T-helper 2 cell treated with Interferon-gamma antibody and Interleukin-4, amounts not matched to agents 5 μg/mL and 100 μg/mL, for 36 hours (primary cell): ENCODE data around the gene DHCR7.

Experiments used
- DNase-seq: peaks from one replicate; pipeline ENCODE4 v3.0.0; 2021; ENCODE audit warnings: low spot score
- H3K27ac Mint-ChIP-seq: one replicate; pipeline ENCODE4 v1.8.0; 2021; ENCODE audit warnings: mild to moderate bottlenecking, mixed read lengths
- H3K27me3 Mint-ChIP-seq: one replicate; pipeline ENCODE4 v1.8.0; 2021; ENCODE audit warnings: low read depth, mixed read lengths
- H3K36me3 Mint-ChIP-seq: one replicate; pipeline ENCODE4 v1.8.0; 2021; ENCODE audit warnings: low read depth, mixed read lengths
- H3K4me1 Mint-ChIP-seq: one replicate; pipeline ENCODE4 v1.8.0; 2021; ENCODE audit warnings: low read depth, mixed read lengths
- H3K4me3 Mint-ChIP-seq: one replicate; pipeline ENCODE4 v1.8.0; 2022; ENCODE audit warnings: mild to moderate bottlenecking, moderate library complexity, mixed read lengths
- H3K9me3 Mint-ChIP-seq: one replicate; pipeline ENCODE4 v1.8.0; 2021; ENCODE audit warnings: mixed read lengths

The DHCR7 gene

GRCh38 chr11:71484248-71485062 is 36.3 kb upstream of the DHCR7 start:
- H3K4me3 Mint-ChIP-seq = no peak overlapping the region
- no peak overlapping the region for H3K27ac Mint-ChIP-seq
- no peaks in the 10 kb centered on the region for H3K27me3 Mint-ChIP-seq
- H3K9me3 Mint-ChIP-seq = no peaks in the 10 kb centered on the region
- H3K36me3 Mint-ChIP-seq = peaks cover 63% of the 10 kb centered on the region
- peaks cover 12% of the 10 kb centered on the region for H3K4me1 Mint-ChIP-seq
- no peak for DNase-seq

DNA sequence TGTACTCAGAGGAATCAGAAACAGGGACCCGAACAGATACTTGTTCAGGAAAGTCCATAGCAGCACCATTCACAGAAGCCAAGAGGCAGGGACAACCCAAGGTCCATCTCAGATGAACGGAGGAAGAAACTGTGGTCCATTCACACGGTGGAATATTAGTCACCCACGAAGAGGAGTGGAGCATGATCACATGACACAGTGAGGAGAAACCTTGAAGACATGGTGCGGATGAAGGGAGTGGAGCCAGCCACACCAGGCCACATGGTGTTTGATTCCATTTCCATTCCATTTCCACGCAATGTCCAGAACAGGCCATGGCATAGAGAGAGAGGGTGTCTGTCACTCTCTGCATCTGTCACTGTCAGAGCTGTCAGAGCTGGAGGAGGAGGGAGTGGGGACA is 35.5 kb upstream of the DHCR7 start:
- H3K36me3 Mint-ChIP-seq = peaks cover 60% of the 10 kb centered on the region
- DNase-seq = no peak
- H3K27ac Mint-ChIP-seq = no peak overlapping the region
- no peaks in the 10 kb centered on the region for H3K9me3 Mint-ChIP-seq
- peaks cover 6% of the 10 kb centered on the region for H3K4me1 Mint-ChIP-seq
- no peaks in the 10 kb centered on the region for H3K27me3 Mint-ChIP-seq
- no peak overlapping the region for H3K4me3 Mint-ChIP-seq

DNA sequence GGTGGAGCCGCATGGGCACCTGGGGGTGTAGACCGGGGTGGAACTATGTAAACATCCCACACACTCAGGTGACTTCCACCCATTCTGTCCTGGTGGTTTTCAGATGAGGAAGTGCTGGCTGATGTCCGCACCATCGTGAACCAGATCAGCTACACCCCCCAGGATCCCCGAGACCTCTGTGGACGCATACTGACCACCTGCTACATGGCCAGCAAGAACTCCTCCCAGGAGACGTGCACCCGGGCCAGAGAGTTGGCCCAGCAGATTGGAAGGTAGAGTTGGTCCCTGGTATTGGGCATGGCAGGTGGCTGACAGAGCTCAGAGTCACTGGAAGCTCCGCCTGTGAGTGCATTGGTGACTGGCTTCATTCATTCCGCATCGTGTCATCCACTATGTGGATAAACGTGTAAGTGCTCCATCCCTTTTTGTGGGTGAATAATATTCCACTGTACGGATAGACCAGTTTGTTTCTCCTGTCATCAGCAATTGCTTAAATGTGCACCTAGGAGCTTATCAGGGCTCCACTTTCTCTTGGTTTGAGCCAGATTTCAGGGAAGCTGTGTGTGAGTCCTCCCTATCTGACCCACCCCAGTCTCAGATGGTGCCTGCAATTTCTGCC is 34.7 kb upstream of the DHCR7 start:
- Mint-ChIP-seq H3K27me3 (no peaks in the 10 kb centered on the region), H3K4me3 (no peak overlapping the region), H3K9me3 (no peaks in the 10 kb centered on the region), H3K36me3 (peaks cover 57% of the 10 kb centered on the region), H3K27ac (no peak overlapping the region), H3K4me1 (peaks cover under 1% of the 10 kb centered on the region)
- DNase-seq = no peak

DNA sequence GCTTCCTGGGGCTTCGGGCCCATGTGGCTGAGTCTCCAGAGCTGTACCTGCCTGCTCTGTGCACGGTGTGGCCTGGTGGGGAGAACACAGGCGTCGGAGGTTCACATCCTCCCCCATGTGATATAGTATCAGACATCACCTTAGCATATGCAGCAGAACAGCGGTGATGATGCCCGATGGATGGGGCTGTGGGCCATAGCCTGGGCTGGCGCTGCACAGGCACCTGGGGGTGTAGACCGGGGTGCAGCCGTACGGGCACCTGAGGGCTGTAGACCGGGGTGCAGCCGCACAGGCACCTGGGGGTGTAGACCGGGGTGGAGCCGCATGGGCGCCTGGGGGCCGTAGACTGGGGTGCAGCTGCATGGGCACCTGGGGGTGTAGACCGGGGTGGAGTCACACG is 34.0 kb upstream of the DHCR7 start:
- Mint-ChIP-seq H3K9me3 (no peaks in the 10 kb centered on the region), H3K36me3 (peaks cover 59% of the 10 kb centered on the region), H3K4me3 (no peak overlapping the region), H3K27me3 (no peaks in the 10 kb centered on the region), H3K4me1 (no peaks in the 10 kb centered on the region), H3K27ac (no peak overlapping the region)
- no peak for DNase-seq

DNA sequence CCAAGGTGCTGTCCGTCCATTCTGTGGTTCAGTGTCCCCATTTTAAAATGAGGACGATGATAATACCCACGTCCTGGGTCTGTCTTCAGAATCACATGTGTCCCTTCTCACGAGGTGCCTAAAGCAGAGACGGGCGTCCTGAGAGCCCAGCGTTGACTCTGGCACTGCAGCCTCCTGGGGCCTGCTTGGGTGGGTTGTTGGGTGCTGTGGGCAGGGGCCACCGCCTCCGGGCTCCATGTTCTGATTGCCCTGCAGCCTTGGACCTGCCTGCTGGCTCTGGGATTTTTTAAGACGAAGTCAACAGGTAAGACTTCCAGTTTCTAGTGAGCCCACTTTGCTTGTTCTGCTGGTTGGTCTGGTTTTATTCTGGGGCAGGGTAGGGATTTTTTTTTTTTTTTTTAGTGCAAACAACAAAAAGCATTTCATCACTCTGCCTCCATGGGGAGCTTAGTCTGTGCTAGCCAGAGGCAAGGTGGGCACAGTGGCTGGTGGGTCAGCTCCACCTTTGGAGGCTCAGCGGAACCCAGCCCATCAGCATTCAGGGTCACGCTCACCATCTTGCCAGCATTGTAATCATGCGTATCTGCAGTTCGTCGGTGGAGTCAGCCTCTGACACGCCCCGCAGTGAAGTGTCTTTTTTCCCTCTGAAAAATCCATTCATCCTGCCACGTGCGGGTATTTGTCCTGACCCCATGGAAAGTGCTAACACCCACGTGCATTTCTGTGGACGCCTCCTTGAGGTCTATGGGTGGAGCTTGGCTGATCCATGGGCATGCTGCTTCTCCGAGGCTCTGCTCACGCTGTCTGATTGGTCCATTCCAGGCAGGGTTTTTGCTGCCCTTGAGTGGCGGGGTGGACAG is 33.1 kb upstream of the DHCR7 start:
- no peak overlapping the region for H3K4me3 Mint-ChIP-seq
- peaks cover 57% of the 10 kb centered on the region for H3K36me3 Mint-ChIP-seq
- no peak for DNase-seq
- no peaks in the 10 kb centered on the region for H3K9me3 Mint-ChIP-seq
- no peak overlapping the region for H3K27ac Mint-ChIP-seq
- no peaks in the 10 kb centered on the region for H3K27me3 Mint-ChIP-seq
- no peaks in the 10 kb centered on the region for H3K4me1 Mint-ChIP-seq

DNA sequence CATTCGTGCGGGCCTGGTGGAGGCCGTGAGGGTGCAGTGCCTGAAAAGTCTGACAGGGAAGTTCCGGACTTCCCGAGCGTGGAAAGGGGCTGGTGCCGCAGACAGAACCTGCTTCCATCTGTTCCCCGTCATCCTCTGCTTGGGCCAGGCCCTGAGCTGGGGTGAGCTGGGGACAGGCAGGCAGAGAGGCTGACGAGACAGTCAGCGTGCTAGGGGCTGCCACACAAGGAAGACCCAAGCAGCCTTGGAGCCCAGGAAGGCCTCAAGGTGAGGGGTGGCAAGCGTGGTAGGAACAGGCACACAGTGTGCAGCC is 30.3 kb upstream of the DHCR7 start:
- Mint-ChIP-seq H3K27ac (no peak overlapping the region), H3K36me3 (peaks cover 38% of the 10 kb centered on the region), H3K4me1 (no peaks in the 10 kb centered on the region), H3K27me3 (no peaks in the 10 kb centered on the region), H3K9me3 (no peaks in the 10 kb centered on the region), H3K4me3 (no peak overlapping the region)
- no peak for DNase-seq

DNA sequence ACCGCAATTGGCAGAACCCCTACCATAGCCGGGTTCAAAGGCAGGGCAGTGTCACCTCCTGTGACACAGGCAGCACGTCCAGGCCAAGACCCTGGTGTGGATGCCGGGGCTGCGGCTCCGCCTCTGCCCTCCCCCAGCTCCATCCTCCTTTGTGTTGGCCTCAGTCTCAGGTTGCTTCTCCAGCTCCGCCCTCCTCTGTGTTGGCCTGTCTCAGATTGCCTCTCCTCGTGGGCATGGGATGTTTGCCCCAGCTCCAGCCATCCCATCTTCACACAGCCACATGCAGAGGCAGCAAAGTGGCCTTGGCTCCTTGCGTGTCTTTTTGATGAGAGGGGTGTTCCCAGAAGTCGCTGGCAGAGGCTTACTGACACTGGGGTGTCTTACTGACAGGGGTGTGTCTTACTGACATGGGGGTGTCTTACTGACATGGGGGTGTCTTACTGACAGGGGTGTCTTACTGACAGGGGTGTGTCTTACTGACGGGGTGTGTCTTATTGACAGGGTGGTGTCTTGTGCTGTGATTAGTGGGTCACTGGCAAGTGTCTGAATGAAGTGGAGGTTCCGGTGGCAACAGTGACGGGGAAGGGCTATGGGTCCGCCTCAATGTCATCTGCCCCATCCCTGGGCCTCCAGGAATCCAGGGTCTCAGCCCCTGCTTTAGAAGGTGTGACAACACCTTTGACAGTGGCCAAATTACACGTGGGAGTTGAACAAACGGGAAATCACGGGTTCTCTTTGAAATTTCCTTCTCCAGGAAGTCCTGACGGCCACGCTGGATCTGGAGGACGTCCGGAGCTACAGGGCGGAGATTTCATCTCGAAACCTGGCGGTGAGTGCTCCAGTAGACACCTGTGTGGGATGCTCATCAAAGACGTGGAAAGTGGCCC is 29.7 kb upstream of the DHCR7 start:
- Mint-ChIP-seq H3K27ac (no peak overlapping the region), H3K9me3 (no peaks in the 10 kb centered on the region), H3K27me3 (no peaks in the 10 kb centered on the region), H3K36me3 (peaks cover 34% of the 10 kb centered on the region), H3K4me3 (no peak overlapping the region), H3K4me1 (no peaks in the 10 kb centered on the region)
- no peak for DNase-seq

- Mint-ChIP-seq H3K27me3 (no peaks in the 10 kb centered on the region), H3K4me3 (no peak overlapping the region), H3K4me1 (no peaks in the 10 kb centered on the region), H3K9me3 (no peaks in the 10 kb centered on the region), H3K36me3 (peaks cover 34% of the 10 kb centered on the region), H3K27ac (no peak overlapping the region)
- DNase-seq = no peak
These were observed 28.9 kb upstream of the DHCR7 start for GRCh38 chr11:71476926-71477640.

- H3K9me3 Mint-ChIP-seq = no peaks in the 10 kb centered on the region
- no peaks in the 10 kb centered on the region for H3K4me1 Mint-ChIP-seq
- H3K27me3 Mint-ChIP-seq = no peaks in the 10 kb centered on the region
- no peak overlapping the region for H3K4me3 Mint-ChIP-seq
- H3K36me3 Mint-ChIP-seq = peaks cover 32% of the 10 kb centered on the region
- no peak for DNase-seq
- H3K27ac Mint-ChIP-seq = no peak overlapping the region
These were observed 27.8 kb upstream of the DHCR7 start for GRCh38 chr11:71476031-71476430.

GRCh38 chr11:71474771-71475483 is 26.7 kb upstream of the DHCR7 start:
- no peaks in the 10 kb centered on the region for H3K4me1 Mint-ChIP-seq
- H3K27me3 Mint-ChIP-seq = no peaks in the 10 kb centered on the region
- peaks cover 32% of the 10 kb centered on the region for H3K36me3 Mint-ChIP-seq
- no peaks in the 10 kb centered on the region for H3K9me3 Mint-ChIP-seq
- DNase-seq = no peak
- H3K4me3 Mint-ChIP-seq = no peak overlapping the region
- no peak overlapping the region for H3K27ac Mint-ChIP-seq

DNA sequence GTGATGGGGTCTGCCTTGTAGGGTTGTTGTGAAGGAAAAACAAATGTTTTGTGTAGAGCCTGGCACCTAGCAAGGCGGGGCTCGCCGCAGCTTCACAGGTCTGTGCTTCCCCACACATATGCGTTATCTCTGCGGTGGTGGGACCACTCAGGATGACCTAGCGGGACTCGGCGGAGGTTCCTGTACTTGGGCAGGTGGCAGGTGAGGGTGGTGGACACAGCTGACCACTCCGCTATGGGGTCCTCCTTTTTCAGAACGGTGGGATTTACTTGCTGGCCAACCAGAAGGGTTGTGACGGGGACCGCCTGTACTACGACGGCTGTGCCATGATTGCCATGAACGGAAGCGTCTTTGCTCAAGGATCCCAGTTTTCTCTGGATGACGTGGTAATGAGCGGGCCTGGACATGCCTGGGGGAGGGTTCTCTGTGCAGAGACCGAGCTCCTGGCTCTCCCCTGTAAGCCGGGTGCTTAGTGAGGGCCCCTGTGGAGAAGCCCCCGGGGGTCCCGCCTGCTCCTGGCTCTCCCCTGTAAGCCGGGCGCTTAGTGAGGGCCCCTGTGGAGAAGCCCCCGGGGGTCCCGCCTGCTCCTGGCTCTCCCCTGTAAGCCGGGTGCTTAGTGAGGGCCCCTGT is 26.1 kb upstream of the DHCR7 start:
- no peak overlapping the region for H3K27ac Mint-ChIP-seq
- H3K9me3 Mint-ChIP-seq = no peaks in the 10 kb centered on the region
- no peaks in the 10 kb centered on the region for H3K4me1 Mint-ChIP-seq
- no peak for DNase-seq
- H3K27me3 Mint-ChIP-seq = no peaks in the 10 kb centered on the region
- no peak overlapping the region for H3K4me3 Mint-ChIP-seq
- H3K36me3 Mint-ChIP-seq = peaks cover 28% of the 10 kb centered on the region

- Mint-ChIP-seq H3K4me1 (no peaks in the 10 kb centered on the region), H3K27ac (no peak overlapping the region), H3K9me3 (no peaks in the 10 kb centered on the region), H3K36me3 (peaks cover 29% of the 10 kb centered on the region), H3K27me3 (no peaks in the 10 kb centered on the region), H3K4me3 (no peak overlapping the region)
- DNase-seq = no peak
These were observed 25.5 kb upstream of the DHCR7 start for GRCh38 chr11:71473793-71474080.
